Measurements from ENCODE around the gene ABTB2.

- TF ChIP-seq CTCF (conservative IDR thresholded peaks at IDR 0.05; ENCODE audit: low read length) (no peak), EZH2phosphoT487 (IDR thresholded peaks at IDR 0.05; ENCODE audit: borderline replicate concordance, low read depth, low read length) (no peak)
Observed at GRCh38 chr11:34124885-34125668, 232.7 kb downstream of the ABTB2 start.
